A549 (cell line): ENCODE results near the gene ZNF681. TPM values are rescaled to one million over a fixed set of nuclear protein-coding genes. Genes with fewer than 3 reads are reported as not detected.
"Not testable (repeated sequence)": the region's sequence is repeated elsewhere in the genome, so short reads cannot be mapped to it uniquely, and the experiment has no call there.

Experiments used
- ATAC-seq, 2 experiments: fragments of 200-7000 bp in 1 of 2; fragments of >200 bp in 1 of 2; cut with Nextera tagmentation in 1 of 2; cut with Tn5 transposase in 1 of 2; 3 replicates each; pipeline versions ENCODE4 v1.8.0 to v1.9.1; 2018 to 2020; ENCODE audit warnings: mild to moderate bottlenecking in 1 of 2, moderate library complexity in 1 of 2
- CTCF ChIA-PET: fragments of 300-600 bp; sonication (Branson Sonifier 250); formaldehyde crosslinking; extraction: SDS; loops from one replicate; lab custom pipeline; 2021; ENCODE audit warnings: antibody characterized with exemption, inconsistent platforms; lab: Yijun Ruan, JAX
- POLR2A ChIA-PET: fragments of 350-600 bp; formaldehyde crosslinking; extraction: SDS; loops from one replicate; lab custom pipeline; 2021; ENCODE audit warnings: antibody characterized with exemption, inconsistent platforms; lab: Yijun Ruan, JAX
- DNase-seq, 2 experiments: peaks; one replicate each; pipeline versions ENCODE4 v3.0.0 to v3.0.0-alpha.2; 2011 to 2016; ENCODE audit warnings: low read depth in 1 of 2, low spot score in 1 of 2
- FAIRE-seq: peaks from 2 replicates; lab custom pipeline; 2011; peaks lifted over from hg19 to GRCh38; lab: Jason Lieb, UNC
- H3K27ac ChIP-seq, 2 experiments: fragments of >200 bp; sonication (Bioruptor Twin); formaldehyde crosslinking; 3 replicates each; pipeline ENCODE4 v1.5.1; 2016 to 2017
- H3K4me1 ChIP-seq: fragments of >200 bp; sonication (Bioruptor Twin); formaldehyde crosslinking; 3 replicates; pipeline ENCODE4 v1.6.1; 2016
- H3K4me2 ChIP-seq: fragments of >200 bp; sonication (Bioruptor Twin); formaldehyde crosslinking; 3 replicates; pipeline ENCODE4 v1.6.1; 2016
- H3K4me3 ChIP-seq: fragments of >200 bp; sonication (Bioruptor Twin); formaldehyde crosslinking; 3 replicates; pipeline ENCODE4 v1.5.1; 2016
- H3K9me3 ChIP-seq: fragments of >200 bp; sonication (Bioruptor Twin); formaldehyde crosslinking; 3 replicates; pipeline ENCODE4 v1.6.1; 2016
- ATOH8 ChIP-seq: fragments of 250-450 bp; sonication (Bioruptor Pico); IDR thresholded peaks from 2 replicates; pipeline ENCODE4 v1.5.0; 2020; ENCODE audit warnings: low read depth, mild to moderate bottlenecking, moderate library complexity
- BCL3 ChIP-seq: fragments of >200 bp; sonication (Bioruptor Twin); formaldehyde crosslinking; IDR thresholded peaks from 3 replicates; pipeline ENCODE4 v1.6.1; 2016
- CBX8 ChIP-seq: fragments of 200-600 bp; sonication (generic); IDR thresholded peaks from 2 replicates; pipeline ENCODE4 v1.6.1; 2016
- CHD2 ChIP-seq: fragments of 150-350 bp; IDR thresholded peaks from 2 replicates; pipeline ENCODE4 v1.6.1; 2014; ENCODE audit warnings: low read length; ENCODE audit not compliant: partially characterized antibody
- ELK1 ChIP-seq: fragments of 150-350 bp; IDR thresholded peaks from 2 replicates; pipeline ENCODE4 v1.6.1; 2014; ENCODE audit warnings: low read depth, mild to moderate bottlenecking, low read length
- HDAC2 ChIP-seq: fragments of 200-600 bp; sonication (generic); IDR thresholded peaks from 2 replicates; pipeline ENCODE4 v1.6.1; 2016
- HOXB13 ChIP-seq: fragments of 250-450 bp; sonication (Bioruptor Pico); IDR thresholded peaks from 2 replicates; pipeline ENCODE4 v1.5.0; 2020; ENCODE audit warnings: low read depth, mild to moderate bottlenecking, moderate library complexity
- JUNB ChIP-seq: fragments of >200 bp; sonication (Bioruptor Twin); formaldehyde crosslinking; IDR thresholded peaks from 2 replicates; pipeline ENCODE4 v1.6.1; 2016
- MAFK ChIP-seq: fragments of 450-650 bp; IDR thresholded peaks from 2 replicates; pipeline ENCODE4 v1.6.1; 2014; ENCODE audit not compliant: partially characterized antibody
- MAZ ChIP-seq: fragments of 150-350 bp; IDR thresholded peaks from 2 replicates; pipeline ENCODE4 v1.6.1; 2014; ENCODE audit warnings: antibody characterized with exemption, low read depth, low read length, borderline replicate concordance
- NFE2L2 ChIP-seq: fragments of 150-350 bp; conservative IDR thresholded peaks from 2 replicates; pipeline ENCODE4 v1.6.1; 2014; ENCODE audit warnings: low read length
- NR3C1 ChIP-seq: fragments of >200 bp; sonication (Bioruptor Twin); formaldehyde crosslinking; IDR thresholded peaks from 3 replicates; pipeline ENCODE4 v1.6.1; 2017
- POLR2A ChIP-seq: IDR thresholded peaks from 2 replicates; pipeline ENCODE4 v1.6.1; 2012; ENCODE audit warnings: mild to moderate bottlenecking, low read length
- SMC3 ChIP-seq: fragments of >200 bp; sonication (Bioruptor Twin); formaldehyde crosslinking; IDR thresholded peaks from 3 replicates; pipeline ENCODE4 v1.6.1; 2018; ENCODE audit warnings: inconsistent platforms
- TFCP2L1 ChIP-seq: fragments of 250-450 bp; sonication (Bioruptor Pico); IDR thresholded peaks from 2 replicates; pipeline ENCODE4 v1.5.0; 2021; ENCODE audit warnings: mild to moderate bottlenecking
- TP53 ChIP-seq: fragments of 250-450 bp; sonication (Bioruptor Pico); IDR thresholded peaks from 2 replicates; pipeline ENCODE4 v1.5.0; 2021; ENCODE audit warnings: mild to moderate bottlenecking, moderate library complexity
- ZC3H11A ChIP-seq: fragments of 450-650 bp; IDR thresholded peaks from 2 replicates; pipeline ENCODE4 v1.6.1; 2014; ENCODE audit warnings: antibody characterized with exemption, mild to moderate bottlenecking
- ZFP36 ChIP-seq: fragments of 450-650 bp; IDR thresholded peaks from 2 replicates; pipeline ENCODE4 v1.6.1; 2014; ENCODE audit warnings: borderline replicate concordance; ENCODE audit not compliant: partially characterized antibody
- ZNF302 ChIP-seq: fragments of 250-450 bp; sonication (Bioruptor Pico); IDR thresholded peaks from 2 replicates; pipeline ENCODE4 v1.9.0; 2021; ENCODE audit warnings: inconsistent platforms, mild to moderate bottlenecking, moderate library complexity
- WGBS: methylation state at CpG from one replicate; pipeline ENCODE4 v1.1.6; 2017; ENCODE audit errors: missing lambda C conversion rate; 5-methylcytosine and 5-hydroxymethylcytosine counted together
- polyA plus RNA-seq, 4 experiments: library from polyadenylated mRNA; depleted of rRNA in 3 of 4; stranded (reverse); fragments of >200 nt; fragmentation: RNase III in 1 of 4; extraction: RNeasy Plus Mini Kit Qiagen cat#74134 plus additional on column Dnase treatment in 1 of 4; gene quantifications; 2 replicates in 3 of 4; 3 replicates in 1 of 4; pipeline ENCODE4 v1.2.3, GENCODE V29; 2011 to 2017
- TF ChIP-seq, protein P1 (sequence below): IDR thresholded peaks from 2 replicates; pipeline ENCODE4 v1.6.1; 2012
- TF ChIP-seq, protein P2 (sequence below): fragments of 200-600 bp; sonication (generic); IDR thresholded peaks from 2 replicates; pipeline ENCODE4 v1.6.1; 2016; ENCODE audit warnings: antibody characterized with exemption, mild to moderate bottlenecking, moderate library complexity

The ZNF681 gene
- polyA plus RNA-seq, 2 of the 4 experiments (the other 2 are of a cell fraction), result 0.01 to 0.03 TPM

DNA sequence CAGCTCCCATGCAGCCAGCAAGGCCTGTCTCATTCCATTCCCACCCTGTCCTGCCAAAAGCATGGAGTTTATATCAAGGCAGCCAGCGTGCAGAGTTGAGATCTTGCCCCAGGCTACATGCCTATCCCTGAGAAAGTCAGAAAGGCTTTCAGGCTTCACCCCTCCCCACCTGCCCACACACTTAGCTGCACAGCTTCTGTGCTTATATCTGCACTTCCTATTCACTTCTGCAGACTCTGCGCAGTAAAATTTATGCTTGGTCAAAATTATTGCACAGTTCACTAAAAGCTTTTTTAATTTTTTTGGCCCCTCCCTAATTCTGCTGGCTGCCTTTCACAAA lies 59.2 kb downstream of the ZNF681 start (continued):
- TF ChIP-seq ELK1, result no peak
- TF ChIP-seq JUNB, result no peak
- no peak for TF ChIP-seq ZNF302
- no peak for TF ChIP-seq TP53
- no peak for TF ChIP-seq HDAC2
- TF ChIP-seq POLR2A, result no peak
- TF ChIP-seq MAZ, result no peak

DNA sequence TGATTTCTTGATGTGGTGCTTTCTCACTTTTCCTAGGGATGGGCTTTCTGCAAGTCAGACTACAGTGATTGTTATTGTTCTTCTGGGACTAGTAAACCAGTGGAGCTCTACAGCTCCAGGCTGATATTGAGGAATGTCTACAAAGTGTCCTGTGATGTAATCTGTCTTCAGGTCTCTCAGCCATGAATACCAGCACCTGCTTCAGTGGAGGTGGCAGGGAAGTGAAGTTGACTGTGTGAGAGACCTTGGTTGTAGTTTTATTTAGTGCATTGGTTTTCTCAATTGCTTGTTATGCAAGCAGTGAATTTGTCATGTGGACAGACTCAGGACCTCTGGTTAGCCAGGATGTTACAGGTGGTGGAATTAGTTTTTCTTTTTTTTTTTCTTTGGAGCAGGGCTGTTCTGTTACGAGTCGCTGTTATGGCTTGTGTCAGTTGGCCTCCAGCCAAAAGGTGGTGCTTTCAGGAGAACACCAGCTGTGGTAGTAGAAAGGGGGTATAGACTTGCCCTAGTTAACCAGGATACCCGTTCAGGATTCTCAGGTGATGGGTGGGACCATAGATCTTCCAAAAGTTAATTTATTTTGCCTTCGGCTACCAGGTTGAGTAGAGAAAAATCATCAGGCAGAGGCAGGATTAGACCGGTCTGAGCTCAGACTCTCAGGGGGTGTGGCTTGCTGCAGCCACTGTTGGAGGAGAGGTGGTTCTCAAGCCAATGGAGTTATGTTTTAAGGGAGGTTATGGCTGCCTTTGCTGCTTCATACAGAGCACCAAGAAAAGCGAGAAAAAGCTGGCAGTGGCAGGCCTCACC lies 59.8 kb downstream of the ZNF681 start:
- ATAC-seq (no peak), DNase-seq (no peak), FAIRE-seq (no peak)
- no peak overlapping the region for H3K4me2 ChIP-seq
- H3K27ac ChIP-seq, result no peak overlapping the region
- no peaks in the 10 kb centered on the region for H3K4me1 ChIP-seq
- H3K4me3 ChIP-seq, result no peak overlapping the region
- ChIA-PET POLR2A (no interaction called here), CTCF (no interaction called here)
- WGBS, result 48% methylated on average over 6 of the region's 6 CpGs
- no peak for TF ChIP-seq TP53
- TF ChIP-seq SMC3, result no peak
- no peak for TF ChIP-seq MAFK
- no peak for TF ChIP-seq CHD2
- TF ChIP-seq CBX8, result no peak
- TF ChIP-seq, protein P1, sequence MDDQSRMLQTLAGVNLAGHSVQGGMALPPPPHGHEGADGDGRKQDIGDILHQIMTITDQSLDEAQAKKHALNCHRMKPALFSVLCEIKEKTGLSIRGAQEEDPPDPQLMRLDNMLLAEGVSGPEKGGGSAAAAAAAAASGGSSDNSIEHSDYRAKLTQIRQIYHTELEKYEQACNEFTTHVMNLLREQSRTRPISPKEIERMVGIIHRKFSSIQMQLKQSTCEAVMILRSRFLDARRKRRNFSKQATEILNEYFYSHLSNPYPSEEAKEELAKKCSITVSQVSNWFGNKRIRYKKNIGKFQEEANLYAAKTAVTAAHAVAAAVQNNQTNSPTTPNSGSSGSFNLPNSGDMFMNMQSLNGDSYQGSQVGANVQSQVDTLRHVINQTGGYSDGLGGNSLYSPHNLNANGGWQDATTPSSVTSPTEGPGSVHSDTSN, result no peak
- TF ChIP-seq NFE2L2, result no peak
- no peak for TF ChIP-seq ZFP36
- no peak for TF ChIP-seq TFCP2L1 (CRISPR knock-in tag)
- no peak for TF ChIP-seq ZC3H11A
- no peak for TF ChIP-seq BCL3
- no peak for TF ChIP-seq ATOH8
- TF ChIP-seq, protein P2, sequence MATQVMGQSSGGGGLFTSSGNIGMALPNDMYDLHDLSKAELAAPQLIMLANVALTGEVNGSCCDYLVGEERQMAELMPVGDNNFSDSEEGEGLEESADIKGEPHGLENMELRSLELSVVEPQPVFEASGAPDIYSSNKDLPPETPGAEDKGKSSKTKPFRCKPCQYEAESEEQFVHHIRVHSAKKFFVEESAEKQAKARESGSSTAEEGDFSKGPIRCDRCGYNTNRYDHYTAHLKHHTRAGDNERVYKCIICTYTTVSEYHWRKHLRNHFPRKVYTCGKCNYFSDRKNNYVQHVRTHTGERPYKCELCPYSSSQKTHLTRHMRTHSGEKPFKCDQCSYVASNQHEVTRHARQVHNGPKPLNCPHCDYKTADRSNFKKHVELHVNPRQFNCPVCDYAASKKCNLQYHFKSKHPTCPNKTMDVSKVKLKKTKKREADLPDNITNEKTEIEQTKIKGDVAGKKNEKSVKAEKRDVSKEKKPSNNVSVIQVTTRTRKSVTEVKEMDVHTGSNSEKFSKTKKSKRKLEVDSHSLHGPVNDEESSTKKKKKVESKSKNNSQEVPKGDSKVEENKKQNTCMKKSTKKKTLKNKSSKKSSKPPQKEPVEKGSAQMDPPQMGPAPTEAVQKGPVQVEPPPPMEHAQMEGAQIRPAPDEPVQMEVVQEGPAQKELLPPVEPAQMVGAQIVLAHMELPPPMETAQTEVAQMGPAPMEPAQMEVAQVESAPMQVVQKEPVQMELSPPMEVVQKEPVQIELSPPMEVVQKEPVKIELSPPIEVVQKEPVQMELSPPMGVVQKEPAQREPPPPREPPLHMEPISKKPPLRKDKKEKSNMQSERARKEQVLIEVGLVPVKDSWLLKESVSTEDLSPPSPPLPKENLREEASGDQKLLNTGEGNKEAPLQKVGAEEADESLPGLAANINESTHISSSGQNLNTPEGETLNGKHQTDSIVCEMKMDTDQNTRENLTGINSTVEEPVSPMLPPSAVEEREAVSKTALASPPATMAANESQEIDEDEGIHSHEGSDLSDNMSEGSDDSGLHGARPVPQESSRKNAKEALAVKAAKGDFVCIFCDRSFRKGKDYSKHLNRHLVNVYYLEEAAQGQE, result no peak
- TF ChIP-seq NR3C1, result no peak
- no peak for TF ChIP-seq HOXB13 (CRISPR knock-in tag)
- peaks cover 32% of the 10 kb centered on the region for H3K9me3 ChIP-seq

GRCh38 chr19:23692937-23693336 lies 65.8 kb downstream of the ZNF681 start:
- H3K4me3 ChIP-seq, CTCF ChIA-PET, FAIRE-seq, H3K4me1 ChIP-seq, H3K4me2 ChIP-seq, POLR2A ChIA-PET, ATAC-seq, DNase-seq, H3K27ac ChIP-seq: not testable (repeated sequence)
- WGBS, result 13% methylated on average over 9 of the region's 9 CpGs
- peaks cover 25% of the 10 kb centered on the region for H3K9me3 ChIP-seq
